HCT116 (cell line): ENCODE measurements around the gene TULP4.

Experiments
- CTCF ChIP-seq, 3 experiments: fragments of 200-600 bp in 1 of 3; sonication (generic) in 1 of 3; IDR thresholded peaks in 2 of 3; conservative IDR thresholded peaks in 1 of 3; 2 replicates each; pipeline ENCODE4 v1.5.1; 2012 to 2017; ENCODE audit warnings: low read depth in 2 of 3, low read length in 2 of 3, antibody characterized with exemption in 1 of 3, borderline replicate concordance in 1 of 3, control low read depth in 1 of 3, mild to moderate bottlenecking in 1 of 3, mixed read lengths in 1 of 3, mixed run types in 1 of 3, moderate library complexity in 1 of 3; ENCODE audit not compliant: insufficient read depth in 1 of 3
- ELF1 ChIP-seq: IDR thresholded peaks from 2 replicates; pipeline ENCODE4 v1.6.1; 2012; ENCODE audit warnings: low read depth, borderline replicate concordance
- EZH2 ChIP-seq: fragments of 200-600 bp; sonication (generic); IDR thresholded peaks from 2 replicates; pipeline ENCODE4 v1.6.1; 2017; ENCODE audit warnings: antibody characterized with exemption, mixed run types
- JUND ChIP-seq: IDR thresholded peaks from 2 replicates; pipeline ENCODE4 v1.6.1; 2012
- MAX ChIP-seq: IDR thresholded peaks from 2 replicates; pipeline ENCODE4 v1.6.1; 2012
- POLR2AphosphoS5 ChIP-seq: IDR thresholded peaks from 2 replicates; pipeline ENCODE4 v1.6.1; 2011; ENCODE audit warnings: mild to moderate bottlenecking, low read depth, low read length, moderate library complexity
- RAD21 ChIP-seq: IDR thresholded peaks from 2 replicates; pipeline ENCODE4 v1.6.1; 2012; ENCODE audit warnings: low read depth, mild to moderate bottlenecking
- REST ChIP-seq: IDR thresholded peaks from 2 replicates; pipeline ENCODE4 v1.6.1; 2012; ENCODE audit warnings: low read depth
- SRF ChIP-seq: IDR thresholded peaks from 2 replicates; pipeline ENCODE4 v1.6.1; 2012; ENCODE audit warnings: low read depth
- YY1 ChIP-seq: IDR thresholded peaks from 2 replicates; pipeline ENCODE4 v1.6.1; 2011; ENCODE audit warnings: low read length, low read depth, moderate library complexity, mild to moderate bottlenecking; ENCODE audit not compliant: insufficient replicate concordance; ENCODE audit errors: extremely low read depth
- ZNF274 ChIP-seq: fragments of 200-500 bp; sonication (Bioruptor generic); IDR thresholded peaks from 2 replicates; pipeline ENCODE4 v1.6.1; 2014; ENCODE audit warnings: mild to moderate bottlenecking, low read depth, low read length, inconsistent platforms
- TF ChIP-seq, protein P1 (sequence below): IDR thresholded peaks from 2 replicates; pipeline ENCODE4 v1.6.1; 2011; ENCODE audit warnings: mild to moderate bottlenecking, low read length, moderate library complexity; ENCODE audit not compliant: insufficient replicate concordance; ENCODE audit errors: extremely low read depth

DNA sequence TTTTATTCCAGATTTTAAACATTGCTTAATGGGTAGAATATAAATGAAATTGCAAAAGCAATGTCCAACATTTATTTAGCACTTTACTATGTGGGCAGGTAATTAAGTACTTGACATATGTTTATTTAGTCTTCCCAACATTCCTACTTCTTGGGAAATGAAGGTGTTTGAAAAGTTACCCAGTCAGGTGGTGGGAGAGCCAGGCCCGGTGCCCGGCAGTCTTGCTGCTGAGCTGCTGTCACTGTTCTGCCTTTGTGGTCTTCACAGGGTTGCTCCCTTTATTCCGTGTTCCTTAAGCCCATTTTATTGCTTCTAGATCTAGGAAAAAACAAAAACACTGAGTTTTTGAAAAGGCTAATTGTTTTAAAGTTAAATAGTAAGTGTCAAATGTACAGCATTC is 42.6 kb upstream of the TULP4 start:
- TF ChIP-seq CTCF (IDR thresholded peaks at IDR 0.05 in 2 of 3, conservative IDR thresholded peaks at IDR 0.05 in 1 of 3; ENCODE audit: borderline replicate concordance in 1 of 3, insufficient read depth in 1 of 3, low read depth in 2 of 3, low read length in 2 of 3) (no peak), ELF1 (no peak), SRF (no peak), REST (no peak), RAD21 (no peak), JUND (no peak), ZNF274 (no peak), EZH2 (no peak), MAX (no peak), POLR2AphosphoS5 (no peak), YY1 (no peak)
- TF ChIP-seq, protein P1, sequence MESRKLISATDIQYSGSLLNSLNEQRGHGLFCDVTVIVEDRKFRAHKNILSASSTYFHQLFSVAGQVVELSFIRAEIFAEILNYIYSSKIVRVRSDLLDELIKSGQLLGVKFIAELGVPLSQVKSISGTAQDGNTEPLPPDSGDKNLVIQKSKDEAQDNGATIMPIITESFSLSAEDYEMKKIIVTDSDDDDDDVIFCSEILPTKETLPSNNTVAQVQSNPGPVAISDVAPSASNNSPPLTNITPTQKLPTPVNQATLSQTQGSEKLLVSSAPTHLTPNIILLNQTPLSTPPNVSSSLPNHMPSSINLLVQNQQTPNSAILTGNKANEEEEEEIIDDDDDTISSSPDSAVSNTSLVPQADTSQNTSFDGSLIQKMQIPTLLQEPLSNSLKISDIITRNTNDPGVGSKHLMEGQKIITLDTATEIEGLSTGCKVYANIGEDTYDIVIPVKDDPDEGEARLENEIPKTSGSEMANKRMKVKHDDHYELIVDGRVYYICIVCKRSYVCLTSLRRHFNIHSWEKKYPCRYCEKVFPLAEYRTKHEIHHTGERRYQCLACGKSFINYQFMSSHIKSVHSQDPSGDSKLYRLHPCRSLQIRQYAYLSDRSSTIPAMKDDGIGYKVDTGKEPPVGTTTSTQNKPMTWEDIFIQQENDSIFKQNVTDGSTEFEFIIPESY, result no peak
